HUES48 (cell line): Measurements from ENCODE around the gene UBE2L6.
A peak's percentile ranks its signal among the peaks of the same experiment; 100 is the strongest.

Experiments used
- H3K27ac ChIP-seq: one replicate; pipeline ENCODE4 v1.7.0; 2013; ENCODE audit warnings: low read depth, low read length, inconsistent platforms
- H3K27me3 ChIP-seq: 2 replicates; pipeline ENCODE4 v1.6.1; 2013; ENCODE audit warnings: mild to moderate bottlenecking, low read length; ENCODE audit not compliant: control insufficient read depth, insufficient read depth
- H3K36me3 ChIP-seq: 2 replicates; pipeline ENCODE4 v1.6.1; 2013; ENCODE audit warnings: low read length; ENCODE audit not compliant: control insufficient read depth, insufficient read depth
- H3K4me1 ChIP-seq: 2 replicates; pipeline ENCODE4 v1.6.1; 2013; ENCODE audit warnings: mild to moderate bottlenecking, low read length; ENCODE audit not compliant: control insufficient read depth, insufficient read depth
- H3K4me3 ChIP-seq: 2 replicates; pipeline ENCODE4 v1.5.1; 2013; ENCODE audit warnings: mild to moderate bottlenecking, low read depth, low read length
- H3K9ac ChIP-seq: 2 replicates; pipeline ENCODE4 v1.6.1; 2013; ENCODE audit warnings: mild to moderate bottlenecking, low read depth, low read length, moderate library complexity
- H3K9me3 ChIP-seq: 2 replicates; pipeline ENCODE4 v1.6.1; 2013; ENCODE audit warnings: low read length; ENCODE audit not compliant: control insufficient read depth, insufficient read depth

UBE2L6 gene

DNA sequence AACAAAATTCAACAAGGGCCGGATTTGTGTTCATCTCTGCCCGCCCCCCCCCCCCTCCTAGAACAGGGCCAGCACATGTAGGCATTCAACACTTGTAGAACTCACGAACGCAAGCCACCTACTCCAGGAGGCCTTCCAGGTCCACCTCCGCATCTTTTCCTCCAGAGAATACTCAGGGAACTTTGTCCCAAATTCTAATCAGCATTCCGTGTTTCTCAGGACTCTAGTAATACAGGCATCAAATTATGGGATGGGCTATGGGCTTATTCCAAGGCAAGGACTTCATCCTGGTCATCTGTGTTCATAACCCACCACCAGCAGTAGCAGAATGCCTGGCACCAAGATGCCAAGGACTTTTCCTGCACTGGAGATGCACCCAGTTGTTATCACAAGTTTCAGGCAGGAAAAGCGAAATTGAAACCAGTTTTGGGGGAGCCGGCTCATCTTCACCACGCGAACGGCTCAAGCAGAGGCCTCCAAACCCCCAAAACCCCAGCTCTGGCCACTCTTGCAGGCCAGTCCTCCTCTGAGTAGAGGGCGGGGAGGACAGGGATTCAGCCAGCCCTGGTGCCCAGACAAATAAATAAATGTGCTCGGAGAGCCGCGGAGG lies 462 bp downstream of the UBE2L6 start:
- no peaks in the 10 kb centered on the region for H3K36me3 ChIP-seq
- peak overlapping the region; percentile 46 for H3K9ac ChIP-seq
- peaks cover 3% of the 10 kb centered on the region; the same call in 1 of the 2 replicates for H3K27me3 ChIP-seq
- no peaks in the 10 kb centered on the region for H3K9me3 ChIP-seq
- H3K27ac ChIP-seq: no peak overlapping the region
- H3K4me1 ChIP-seq: peaks cover 19% of the 10 kb centered on the region
- H3K4me3 ChIP-seq: peak overlapping the region; percentile 82

DNA sequence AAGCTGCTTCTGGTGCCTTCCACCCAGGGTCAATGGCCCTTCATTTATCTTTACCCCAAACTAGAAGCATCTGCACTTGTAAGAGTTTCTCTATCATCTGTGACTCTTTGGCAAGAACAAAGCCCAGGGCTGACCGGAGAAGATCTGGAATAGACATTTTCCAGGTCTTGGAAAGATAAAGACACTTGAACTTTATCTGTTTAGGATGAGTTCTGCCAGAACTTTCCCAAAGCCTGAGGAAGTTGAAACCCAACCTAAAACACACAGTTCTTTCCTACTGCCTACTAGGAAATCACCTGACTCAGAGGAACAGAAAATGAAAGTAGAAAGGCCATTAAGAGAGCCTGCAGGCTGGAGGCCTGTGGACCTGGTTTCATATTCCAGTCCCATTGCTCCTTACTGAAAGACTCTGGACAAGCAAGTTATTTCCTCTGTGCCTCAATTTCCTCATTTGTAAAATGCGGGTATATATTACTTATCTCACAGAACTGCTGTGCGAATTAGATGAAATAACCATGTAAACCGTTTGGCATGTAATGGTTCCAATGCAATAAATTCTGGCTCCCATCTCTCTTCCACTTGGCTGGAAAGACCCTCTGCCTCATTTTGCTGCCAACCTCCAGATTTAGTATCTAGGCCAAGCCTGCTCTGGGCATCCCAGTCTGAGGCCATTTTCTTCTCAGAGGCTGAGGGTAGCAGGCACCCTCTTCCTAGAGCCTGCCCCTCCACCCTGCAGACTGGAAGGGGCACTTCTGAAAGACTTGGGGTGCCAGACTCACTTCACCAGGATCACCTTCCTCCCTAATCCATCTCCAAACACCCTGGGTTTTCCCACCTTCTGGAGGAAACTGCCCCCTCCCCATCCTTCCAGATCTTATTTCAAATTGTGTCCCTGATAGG lies 1.2 kb downstream of the UBE2L6 start:
- H3K27me3 ChIP-seq: peaks cover 3% of the 10 kb centered on the region; the same call in 1 of the 2 replicates
- H3K9me3 ChIP-seq: no peaks in the 10 kb centered on the region
- H3K4me1 ChIP-seq: peaks cover 19% of the 10 kb centered on the region
- no peaks in the 10 kb centered on the region for H3K36me3 ChIP-seq
- no peak overlapping the region for H3K27ac ChIP-seq
- no peak overlapping the region for H3K9ac ChIP-seq
- peak overlapping the region; percentile 17; the same call in 1 of the 2 replicates for H3K4me3 ChIP-seq

DNA sequence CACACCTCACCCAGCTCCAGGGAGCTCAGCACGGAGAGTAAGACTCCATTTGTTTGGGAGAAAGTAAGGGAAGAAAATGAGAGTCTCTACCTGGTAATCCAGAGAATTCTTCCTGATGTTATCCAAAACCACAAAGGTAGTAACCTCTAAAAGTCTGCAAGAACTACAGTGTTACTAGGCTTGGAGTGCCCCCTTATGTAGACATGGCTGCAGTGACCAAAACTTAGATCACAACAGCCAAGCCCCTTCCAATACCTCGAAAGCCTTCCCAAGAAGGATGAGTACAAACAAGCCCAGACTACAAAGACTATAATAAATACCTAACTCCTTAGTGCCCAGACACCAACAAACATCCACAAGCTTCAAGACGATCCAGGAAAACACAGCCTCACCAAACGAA lies 4.9 kb downstream of the UBE2L6 start:
- peaks cover 14% of the 10 kb centered on the region for H3K36me3 ChIP-seq
- peaks cover 8% of the 10 kb centered on the region; the same call in 1 of the 2 replicates for H3K4me1 ChIP-seq
- H3K4me3 ChIP-seq: no peak overlapping the region
- no peaks in the 10 kb centered on the region for H3K9me3 ChIP-seq
- no peak overlapping the region for H3K27ac ChIP-seq
- H3K27me3 ChIP-seq: peaks cover 3% of the 10 kb centered on the region; the same call in 1 of the 2 replicates
- H3K9ac ChIP-seq: no peak overlapping the region

DNA sequence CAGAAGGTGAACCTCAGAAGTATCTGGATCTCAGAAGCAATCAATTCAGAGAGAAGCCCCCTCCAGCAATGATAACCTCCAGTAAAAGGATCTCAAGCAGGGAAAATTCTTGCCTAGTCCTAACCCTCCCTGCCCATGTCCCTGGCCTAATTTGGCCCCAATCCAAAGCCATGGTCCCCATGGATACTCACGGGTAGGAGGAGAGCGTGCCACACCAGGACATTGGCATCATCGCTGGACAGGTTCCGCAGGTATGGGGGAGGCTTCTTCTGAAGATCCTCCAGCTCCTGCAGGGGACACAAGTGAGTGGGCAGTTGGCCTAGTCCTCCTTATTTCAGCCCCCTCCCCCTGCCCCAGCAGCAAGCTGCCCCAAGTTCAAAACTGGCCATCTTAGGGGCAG lies 7.3 kb downstream of the UBE2L6 start:
- Histone ChIP-seq H3K9ac (no peak overlapping the region), H3K36me3 (peaks cover 17% of the 10 kb centered on the region), H3K27me3 (no peaks in the 10 kb centered on the region), H3K9me3 (no peaks in the 10 kb centered on the region), H3K4me1 (no peaks in the 10 kb centered on the region), H3K27ac (no peak overlapping the region), H3K4me3 (no peak overlapping the region)

DNA sequence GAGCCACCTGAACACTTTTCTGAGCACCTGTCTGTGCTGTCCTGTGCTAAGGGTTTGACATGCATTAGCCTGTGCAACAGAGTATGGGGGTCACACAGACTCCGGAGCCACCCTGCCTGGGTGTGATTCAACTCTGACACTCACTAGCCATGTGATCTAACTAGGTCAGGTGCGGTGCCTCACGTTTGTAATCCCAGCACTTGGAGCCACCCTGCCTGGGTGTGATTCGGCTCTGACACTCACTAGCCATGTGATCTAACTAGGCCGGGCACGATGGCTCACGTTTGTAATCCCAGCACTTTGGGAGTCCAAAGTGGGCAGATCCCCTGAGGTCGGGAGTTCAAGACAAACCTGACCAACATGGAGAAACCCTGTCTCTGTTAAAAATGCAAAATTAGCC lies 11.4 kb downstream of the UBE2L6 start:
- no peak overlapping the region for H3K9ac ChIP-seq
- H3K4me3 ChIP-seq: no peak overlapping the region
- H3K27me3 ChIP-seq: no peaks in the 10 kb centered on the region
- H3K36me3 ChIP-seq: peaks cover 52% of the 10 kb centered on the region
- no peaks in the 10 kb centered on the region for H3K9me3 ChIP-seq
- no peaks in the 10 kb centered on the region for H3K4me1 ChIP-seq
- no peak overlapping the region for H3K27ac ChIP-seq

DNA sequence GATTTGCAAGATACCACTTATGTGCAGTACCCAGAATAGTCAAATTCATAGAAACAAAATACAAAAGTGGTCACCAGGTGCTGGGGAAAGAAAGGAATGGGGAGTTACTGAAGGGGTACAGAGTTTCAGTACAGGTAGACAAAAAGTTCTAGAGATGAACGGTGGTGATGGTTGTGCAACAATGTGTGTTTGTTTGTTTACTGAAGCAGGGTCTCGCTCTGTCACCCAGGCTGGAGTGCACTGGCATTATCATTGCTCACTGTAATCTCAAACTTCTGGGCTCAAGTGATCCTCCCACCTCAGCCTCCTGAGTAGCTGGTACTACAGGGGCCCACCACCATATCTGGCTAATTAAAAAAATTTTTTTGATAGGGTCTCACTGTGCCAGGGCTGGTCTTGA lies 12.1 kb downstream of the UBE2L6 start:
- H3K36me3 ChIP-seq: peaks cover 57% of the 10 kb centered on the region
- H3K27me3 ChIP-seq: no peaks in the 10 kb centered on the region
- no peak overlapping the region for H3K9ac ChIP-seq
- no peaks in the 10 kb centered on the region for H3K4me1 ChIP-seq
- H3K9me3 ChIP-seq: no peaks in the 10 kb centered on the region
- no peak overlapping the region for H3K27ac ChIP-seq
- no peak overlapping the region for H3K4me3 ChIP-seq

DNA sequence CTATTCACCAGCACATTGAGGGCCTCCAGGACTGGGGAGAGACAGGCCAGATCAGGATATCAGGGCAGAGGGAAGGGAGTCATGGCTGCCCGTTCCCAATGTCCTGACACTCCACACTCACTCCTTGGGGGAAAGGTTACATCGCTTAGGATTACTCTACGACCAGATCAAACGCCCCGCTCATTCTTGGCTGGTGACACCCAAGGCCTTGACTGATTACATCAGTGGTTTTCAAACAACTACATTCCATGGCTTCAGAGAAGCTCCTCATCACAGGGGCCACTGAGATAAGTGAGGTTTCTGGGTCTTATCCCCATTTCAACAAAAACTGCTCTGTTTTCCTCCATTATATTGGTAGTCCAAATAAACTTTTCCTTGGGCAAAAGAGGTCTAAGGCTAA lies 15.0 kb downstream of the UBE2L6 start:
- H3K9me3 ChIP-seq: no peaks in the 10 kb centered on the region
- no peak overlapping the region for H3K9ac ChIP-seq
- no peaks in the 10 kb centered on the region for H3K27me3 ChIP-seq
- H3K36me3 ChIP-seq: peaks cover 54% of the 10 kb centered on the region
- no peak overlapping the region for H3K4me3 ChIP-seq
- H3K4me1 ChIP-seq: no peaks in the 10 kb centered on the region
- H3K27ac ChIP-seq: no peak overlapping the region

DNA sequence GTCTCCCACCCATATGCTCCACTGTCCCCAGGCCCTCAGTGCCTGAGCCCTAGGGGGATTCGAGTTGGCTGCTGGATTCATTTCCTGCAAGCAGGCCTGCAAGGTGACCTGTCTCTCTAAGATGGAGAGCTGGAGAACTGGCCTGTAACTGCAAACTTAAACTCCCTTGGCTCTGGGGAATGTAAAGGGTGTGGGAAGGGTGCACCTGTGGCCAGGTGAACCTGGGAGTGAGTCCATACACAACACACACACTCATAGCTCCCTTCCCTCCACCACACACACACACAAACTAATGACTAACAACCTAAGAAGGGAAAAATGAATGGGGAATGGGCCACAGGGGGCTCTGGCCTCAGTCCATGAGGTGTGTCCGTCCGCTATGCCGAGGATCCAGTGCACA lies 15.5 kb downstream of the UBE2L6 start:
- no peaks in the 10 kb centered on the region for H3K27me3 ChIP-seq
- no peak overlapping the region for H3K9ac ChIP-seq
- peaks cover 54% of the 10 kb centered on the region for H3K36me3 ChIP-seq
- H3K4me3 ChIP-seq: no peak overlapping the region
- no peaks in the 10 kb centered on the region for H3K4me1 ChIP-seq
- H3K27ac ChIP-seq: no peak overlapping the region
- H3K9me3 ChIP-seq: no peaks in the 10 kb centered on the region

DNA sequence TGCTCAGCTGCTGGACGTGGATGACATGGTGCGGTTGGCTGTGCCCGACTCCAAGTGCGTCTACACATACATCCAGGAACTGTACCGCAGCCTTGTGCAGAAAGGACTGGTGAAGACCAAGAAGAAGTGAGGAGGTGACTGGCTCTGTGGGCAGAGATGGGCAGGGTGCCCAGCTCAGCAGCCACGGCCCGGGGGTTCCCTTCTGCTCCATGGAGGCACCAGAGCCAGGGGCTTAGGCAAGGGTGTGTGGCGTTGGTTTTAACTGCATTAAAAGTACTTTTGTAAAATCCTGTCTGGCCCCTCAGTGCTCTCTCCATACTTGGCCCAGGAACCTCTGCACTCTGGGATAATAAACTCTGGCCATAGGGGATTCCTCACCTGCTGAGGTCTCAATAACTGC lies 17.5 kb downstream of the UBE2L6 start:
- H3K9ac ChIP-seq: no peak overlapping the region
- H3K9me3 ChIP-seq: no peaks in the 10 kb centered on the region
- peaks cover 50% of the 10 kb centered on the region for H3K36me3 ChIP-seq
- no peak overlapping the region for H3K4me3 ChIP-seq
- no peaks in the 10 kb centered on the region for H3K27me3 ChIP-seq
- H3K27ac ChIP-seq: no peak overlapping the region
- no peaks in the 10 kb centered on the region for H3K4me1 ChIP-seq

DNA sequence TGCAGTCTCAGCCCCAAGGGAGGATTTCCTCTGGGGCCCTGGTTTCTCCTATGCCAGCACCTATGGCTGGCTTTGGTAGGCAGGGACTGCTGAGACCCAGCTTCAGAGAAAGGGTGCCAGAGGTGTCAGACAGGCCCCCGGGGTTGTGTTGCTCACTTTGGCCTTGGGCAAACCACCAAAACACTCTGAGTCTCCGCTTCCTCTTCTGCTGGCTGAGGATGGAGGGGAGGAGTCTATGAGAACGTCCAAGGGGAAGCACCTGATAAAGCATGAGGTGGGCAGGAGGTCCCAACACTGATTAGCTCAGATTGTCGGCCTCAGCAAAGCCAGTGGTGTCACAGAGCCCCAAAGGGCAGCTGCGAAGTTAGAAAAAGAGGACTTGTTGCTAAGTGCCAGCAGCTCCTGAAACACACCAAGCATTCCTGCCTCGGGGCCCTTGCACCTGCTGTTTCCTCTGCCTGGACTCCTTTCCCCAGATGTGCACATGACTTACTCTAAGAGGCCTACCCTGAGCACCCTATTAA lies 19.6 kb downstream of the UBE2L6 start:
- no peak overlapping the region for H3K27ac ChIP-seq
- H3K4me3 ChIP-seq: no peak overlapping the region
- peaks cover 34% of the 10 kb centered on the region for H3K36me3 ChIP-seq
- H3K9ac ChIP-seq: no peak overlapping the region
- H3K4me1 ChIP-seq: peaks cover 10% of the 10 kb centered on the region
- H3K9me3 ChIP-seq: no peaks in the 10 kb centered on the region
- no peaks in the 10 kb centered on the region for H3K27me3 ChIP-seq

DNA sequence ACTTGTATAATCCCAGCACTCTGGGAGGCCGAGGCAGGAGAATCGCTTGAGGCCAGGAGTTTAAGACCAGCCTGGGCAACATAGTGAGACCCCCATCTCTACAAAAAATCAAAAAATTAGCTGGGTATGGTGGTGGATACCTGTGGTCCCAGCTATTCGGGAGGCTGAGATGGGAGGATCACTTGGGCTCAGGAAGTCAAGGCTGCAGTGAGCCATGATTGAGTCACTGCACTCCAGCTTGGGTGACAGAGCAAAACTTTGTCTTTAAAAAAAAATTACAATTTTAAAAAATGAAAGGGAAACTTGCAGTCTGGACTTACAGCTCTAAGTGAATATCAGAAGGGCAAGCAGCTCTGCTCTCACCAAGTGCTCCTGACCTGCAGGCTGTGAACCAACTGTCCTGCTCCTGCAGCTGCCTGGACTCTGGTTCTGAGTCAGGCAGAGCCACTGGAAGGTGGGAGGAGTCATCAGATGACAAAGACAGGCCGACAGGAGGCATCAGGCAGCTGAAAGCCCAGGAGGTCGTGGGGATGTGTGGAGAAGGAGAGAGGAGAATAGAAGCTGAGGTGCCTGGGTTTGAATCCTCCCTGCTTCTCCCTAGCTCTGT lies 20.5 kb downstream of the UBE2L6 start:
- Histone ChIP-seq H3K36me3 (peaks cover 25% of the 10 kb centered on the region), H3K27ac (no peak overlapping the region), H3K4me1 (peaks cover 11% of the 10 kb centered on the region), H3K9ac (no peak overlapping the region), H3K4me3 (no peak overlapping the region), H3K9me3 (no peaks in the 10 kb centered on the region), H3K27me3 (no peaks in the 10 kb centered on the region)
